Mucosa of rectum (tissue), 2 donors: ENCODE measurements around the gene DHRS1.

Source experiments
- H3K27ac ChIP-seq, 2 donors: one replicate each; pipeline ENCODE4 v1.7.0; 2013; ENCODE audit warnings: inconsistent platforms in 2 of 2, low read depth in 2 of 2, low read length in 2 of 2
- H3K27me3 ChIP-seq, 2 donors: one replicate each; pipeline ENCODE4 v1.7.0; 2013; ENCODE audit warnings: low read length in 2 of 2; ENCODE audit not compliant: control insufficient read depth in 2 of 2, insufficient read depth in 2 of 2
- H3K36me3 ChIP-seq, 2 donors: one replicate each; pipeline ENCODE4 v1.7.0; 2013; ENCODE audit warnings: low read length in 2 of 2; ENCODE audit not compliant: control insufficient read depth in 2 of 2, insufficient read depth in 2 of 2
- H3K4me1 ChIP-seq, 2 donors: one replicate each; pipeline ENCODE4 v1.7.0; 2013; ENCODE audit warnings: low read length in 2 of 2, mild to moderate bottlenecking in 1 of 2; ENCODE audit not compliant: control insufficient read depth in 2 of 2, insufficient read depth in 2 of 2
- H3K4me3 ChIP-seq, 2 donors: one replicate each; pipeline ENCODE4 v1.7.0; 2013; ENCODE audit warnings: low read length in 2 of 2
- H3K9ac ChIP-seq, 2 donors: one replicate each; pipeline ENCODE4 v1.7.0; 2013; ENCODE audit warnings: low read length in 2 of 2, low read depth in 1 of 2, mild to moderate bottlenecking in 1 of 2
- H3K9me3 ChIP-seq, 2 donors: one replicate each; pipeline ENCODE4 v1.7.0; 2013; ENCODE audit warnings: low read length in 2 of 2; ENCODE audit not compliant: control insufficient read depth in 2 of 2
- donor health status: healthy.
- donor health status: Normal muscosa, but diverticular disease.

DHRS1 gene

DNA sequence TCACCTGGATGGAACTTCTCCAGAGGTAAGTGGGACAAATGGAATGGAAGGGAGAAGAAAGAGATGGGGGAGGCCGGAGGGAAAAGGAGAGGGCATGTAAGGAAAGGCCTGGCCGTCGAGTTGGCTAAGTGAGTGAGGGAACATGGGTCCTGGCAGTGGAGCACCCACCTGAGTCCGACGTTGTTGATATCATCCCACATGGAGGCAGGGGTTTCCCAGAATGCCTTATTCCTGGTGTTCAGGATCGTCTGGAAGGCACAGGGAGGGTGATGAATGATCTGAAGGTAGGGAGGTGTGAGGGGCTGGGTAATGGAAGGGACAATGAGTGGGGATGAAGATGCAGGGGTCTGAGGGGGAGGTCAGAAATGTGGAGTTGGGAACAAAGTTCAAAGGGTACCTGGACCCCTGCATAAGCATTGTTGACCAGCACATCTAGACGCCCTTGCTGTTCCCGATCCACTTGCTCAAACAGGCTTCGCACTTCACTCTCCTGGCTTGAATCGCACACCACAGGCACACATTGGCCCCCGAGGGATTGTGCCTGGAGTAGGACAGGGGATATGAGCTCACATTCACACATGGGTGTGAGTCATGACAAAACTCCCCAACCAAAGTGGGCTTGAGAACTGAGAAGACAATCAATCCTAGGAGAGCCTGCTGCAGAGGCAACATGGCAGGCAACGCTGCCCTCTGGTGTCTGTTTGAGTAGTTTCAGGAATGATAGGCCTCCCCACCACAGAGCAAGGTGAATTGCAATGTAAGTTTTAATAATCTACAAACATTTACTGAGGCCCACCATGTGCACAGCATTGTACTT lies 3.0 kb downstream of the DHRS1 start:
- H3K9ac ChIP-seq = no peak overlapping the region
- H3K9me3 ChIP-seq = no peaks in the 10 kb centered on the region
- H3K4me1 ChIP-seq = peaks cover 18% of the 10 kb centered on the region in 2 donors
- no peak overlapping the region for H3K4me3 ChIP-seq
- peaks cover 20 to 32% of the 10 kb centered on the region in 2 donors for H3K36me3 ChIP-seq
- no peaks in the 10 kb centered on the region for H3K27me3 ChIP-seq
- H3K27ac ChIP-seq = no peak overlapping the region

DNA sequence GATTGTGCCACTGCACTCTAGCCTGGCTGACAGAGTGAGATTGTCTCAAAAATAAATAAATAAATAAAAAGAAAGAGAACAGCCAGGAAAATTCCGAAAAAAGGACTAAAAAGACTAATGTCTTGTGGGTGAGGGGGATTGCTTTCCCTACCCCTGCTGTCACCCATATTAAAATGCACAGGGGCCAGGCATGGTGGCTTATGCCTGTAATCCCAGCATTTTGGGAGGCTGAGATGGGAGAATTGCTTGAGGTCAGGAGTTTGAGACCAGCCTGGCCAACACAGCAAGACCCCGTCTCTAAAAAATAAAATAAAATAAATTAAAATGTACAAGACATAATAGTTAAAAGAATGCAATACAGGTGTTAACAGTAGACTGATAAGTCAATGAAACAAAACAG lies 6.1 kb downstream of the DHRS1 start:
- H3K36me3 ChIP-seq = peaks cover 41 to 50% of the 10 kb centered on the region in 2 donors
- no peak overlapping the region for H3K9ac ChIP-seq
- H3K4me1 ChIP-seq = peaks cover 0 to 4% of the 10 kb centered on the region in 2 donors
- H3K4me3 ChIP-seq = no peak overlapping the region
- no peaks in the 10 kb centered on the region for H3K9me3 ChIP-seq
- no peak overlapping the region for H3K27ac ChIP-seq
- no peaks in the 10 kb centered on the region for H3K27me3 ChIP-seq

GRCh38 chr14:24292118-24292807 lies 7.3 kb downstream of the DHRS1 start:
- Histone ChIP-seq H3K9me3 (no peaks in the 10 kb centered on the region), H3K27me3 (no peaks in the 10 kb centered on the region), H3K4me3 (no peak overlapping the region), H3K9ac (no peak overlapping the region), H3K4me1 (no peaks in the 10 kb centered on the region), H3K36me3 (peaks cover 41 to 50% of the 10 kb centered on the region in 2 donors), H3K27ac (no peak overlapping the region)

GRCh38 chr14:24291446-24292117 lies 8.0 kb downstream of the DHRS1 start:
- H3K36me3 ChIP-seq = peaks cover 41 to 50% of the 10 kb centered on the region in 2 donors
- no peak overlapping the region for H3K9ac ChIP-seq
- no peaks in the 10 kb centered on the region for H3K4me1 ChIP-seq
- no peak overlapping the region for H3K27ac ChIP-seq
- no peaks in the 10 kb centered on the region for H3K27me3 ChIP-seq
- no peak overlapping the region for H3K4me3 ChIP-seq
- H3K9me3 ChIP-seq = no peaks in the 10 kb centered on the region

DNA sequence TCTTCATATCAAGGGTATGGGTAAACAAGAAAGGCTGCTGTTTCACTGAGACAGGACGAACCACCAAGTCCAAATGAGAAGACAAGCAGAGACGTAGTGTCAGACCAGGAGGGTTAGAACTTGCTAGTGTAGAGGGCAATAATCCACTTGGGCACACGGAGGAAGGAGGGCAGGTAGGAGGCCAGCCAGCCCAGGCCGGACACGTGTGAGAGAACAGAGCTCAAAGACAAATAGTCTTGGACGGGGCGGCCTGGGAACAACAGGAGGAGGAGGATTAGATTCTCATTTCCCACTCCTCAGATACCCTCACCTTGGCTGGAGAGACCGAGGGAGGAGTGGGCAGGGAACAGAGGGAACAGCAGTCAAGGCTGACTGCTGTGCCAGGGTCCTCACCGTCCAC lies 8.8 kb downstream of the DHRS1 start:
- Histone ChIP-seq H3K4me3 (no peak overlapping the region), H3K9ac (no peak overlapping the region), H3K27ac (no peak overlapping the region), H3K9me3 (no peaks in the 10 kb centered on the region), H3K4me1 (no peaks in the 10 kb centered on the region), H3K36me3 (peaks cover 34 to 42% of the 10 kb centered on the region in 2 donors), H3K27me3 (no peaks in the 10 kb centered on the region)

DNA sequence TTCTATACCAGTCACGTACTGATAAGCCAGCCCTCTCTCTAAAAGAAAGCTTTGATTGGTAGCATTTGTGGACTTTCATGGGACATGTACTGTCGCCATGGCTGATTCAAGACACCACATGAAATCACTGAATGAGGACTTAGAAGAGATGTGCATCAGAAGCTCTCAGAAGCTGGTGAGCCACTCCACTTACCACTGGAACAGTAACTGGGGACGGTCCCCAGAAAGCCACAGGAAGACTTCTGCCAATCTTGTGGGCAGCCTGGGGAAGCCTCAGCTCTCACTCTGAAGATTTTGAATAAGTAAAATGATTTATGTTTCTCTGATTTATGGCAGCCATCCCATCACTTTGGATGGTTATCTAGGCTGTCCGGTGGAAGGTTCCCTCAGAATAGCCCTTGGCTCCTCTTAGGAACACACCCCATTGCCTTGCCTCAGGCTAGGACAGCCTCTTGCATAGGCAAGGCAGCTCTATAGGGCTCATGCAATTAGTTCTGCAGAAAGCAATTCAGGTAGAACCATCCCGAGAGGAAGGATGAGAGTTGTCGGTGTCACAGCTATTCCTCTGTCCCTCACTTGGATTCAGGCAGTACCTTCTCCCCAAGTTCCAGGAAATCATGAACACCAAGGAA lies 9.8 kb downstream of the DHRS1 start:
- H3K27me3 ChIP-seq = no peaks in the 10 kb centered on the region
- peaks cover 30 to 36% of the 10 kb centered on the region in 2 donors for H3K36me3 ChIP-seq
- H3K9ac ChIP-seq = no peak overlapping the region
- H3K9me3 ChIP-seq = no peaks in the 10 kb centered on the region
- H3K4me1 ChIP-seq = no peaks in the 10 kb centered on the region
- no peak overlapping the region for H3K27ac ChIP-seq
- no peak overlapping the region for H3K4me3 ChIP-seq

DNA sequence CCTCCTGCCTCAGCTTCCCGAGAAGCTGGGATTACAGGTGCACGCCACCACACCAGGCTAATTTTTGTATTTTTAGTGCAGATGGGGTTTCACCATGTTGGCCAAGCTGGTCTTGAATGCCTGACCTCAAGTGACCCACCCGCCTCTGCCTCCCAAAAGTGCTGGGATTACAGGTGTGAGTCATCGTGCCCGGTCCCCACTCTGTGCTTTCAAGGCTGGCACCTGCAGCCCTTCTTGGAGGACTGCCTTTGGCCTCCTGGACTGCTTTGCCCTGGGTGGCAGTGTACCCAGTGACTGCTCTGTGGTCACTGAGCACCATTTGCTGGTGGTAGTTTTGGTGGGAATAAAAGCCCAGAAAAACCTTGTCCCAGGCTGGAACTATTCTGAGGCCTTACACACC lies 12.6 kb downstream of the DHRS1 start:
- Histone ChIP-seq H3K9ac (no peak overlapping the region), H3K9me3 (no peaks in the 10 kb centered on the region), H3K27me3 (no peaks in the 10 kb centered on the region), H3K27ac (no peak overlapping the region), H3K36me3 (peaks cover 23 to 25% of the 10 kb centered on the region in 2 donors), H3K4me1 (no peaks in the 10 kb centered on the region), H3K4me3 (no peak overlapping the region)

DNA sequence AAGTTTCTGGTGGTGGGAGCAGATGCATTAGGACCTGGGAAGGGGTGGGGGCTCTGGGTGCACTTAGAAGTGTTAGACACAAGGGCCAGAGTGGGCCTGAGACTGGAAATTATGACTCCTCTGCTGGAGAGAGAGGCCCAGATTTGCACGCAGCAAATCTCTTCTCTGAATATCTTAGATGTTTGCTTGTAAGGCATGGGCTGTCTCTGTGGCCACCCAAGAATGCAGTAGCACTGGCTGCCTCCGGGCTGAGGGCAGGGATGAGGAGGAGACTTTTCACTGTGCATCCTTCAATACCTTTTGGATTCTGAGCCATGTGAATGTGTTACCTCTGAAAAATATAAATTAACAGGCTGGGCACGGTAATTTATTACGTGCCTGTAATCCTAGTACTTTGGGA lies 14.2 kb downstream of the DHRS1 start:
- no peaks in the 10 kb centered on the region for H3K27me3 ChIP-seq
- H3K4me3 ChIP-seq = no peak overlapping the region
- H3K36me3 ChIP-seq = peaks cover 9 to 12% of the 10 kb centered on the region in 2 donors
- no peaks in the 10 kb centered on the region for H3K4me1 ChIP-seq
- H3K9ac ChIP-seq = no peak overlapping the region
- H3K9me3 ChIP-seq = no peaks in the 10 kb centered on the region
- no peak overlapping the region for H3K27ac ChIP-seq

DNA sequence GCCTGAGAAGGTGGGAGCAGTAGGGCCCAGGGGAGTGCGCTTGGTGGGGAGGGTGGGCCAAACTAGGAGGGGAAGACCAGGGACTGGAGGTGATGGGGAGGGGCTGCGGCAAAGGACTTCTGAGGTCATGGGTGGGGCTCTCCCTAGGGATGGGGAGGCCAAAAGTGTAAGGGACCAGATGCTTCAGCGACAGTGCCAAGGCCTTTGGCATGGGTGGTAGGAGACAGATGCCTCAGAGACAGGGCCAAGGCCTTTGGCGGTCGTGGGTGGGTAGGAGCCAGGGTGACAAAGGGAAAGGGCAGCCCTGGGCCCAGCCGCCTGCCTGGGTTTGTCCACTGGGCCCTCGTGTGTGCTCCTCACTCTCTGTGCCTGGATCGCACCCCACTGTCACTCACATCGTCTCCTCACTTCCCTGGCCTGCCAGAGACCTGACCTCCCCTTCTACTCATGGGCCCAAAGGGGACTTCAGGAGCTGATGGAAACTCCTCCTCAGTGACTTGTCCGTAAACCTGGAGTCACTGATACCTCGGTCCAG lies 15.0 kb downstream of the DHRS1 start:
- no peaks in the 10 kb centered on the region for H3K9me3 ChIP-seq
- peaks cover 1 to 4% of the 10 kb centered on the region in 2 donors for H3K36me3 ChIP-seq
- H3K27me3 ChIP-seq = no peaks in the 10 kb centered on the region
- no peak overlapping the region for H3K9ac ChIP-seq
- no peak overlapping the region for H3K4me3 ChIP-seq
- H3K4me1 ChIP-seq = no peaks in the 10 kb centered on the region
- H3K27ac ChIP-seq = no peak overlapping the region
